Epithelial cell of esophagus (primary cell): ENCODE measurements around the gene ZNF407.
"Not testable (repeated sequence)": the region's sequence is repeated elsewhere in the genome, so short reads cannot be mapped to it uniquely, and the experiment has no call there.

Experiments
- DNase-seq: peaks from one replicate; pipeline ENCODE4 v3.0.0; 2010; ENCODE audit warnings: low read depth
- H3K4me3 ChIP-seq: 2 replicates; pipeline ENCODE4 v1.5.1; 2011; ENCODE audit warnings: mild to moderate bottlenecking, low read length, control low read depth
- TF ChIP-seq, protein P1 (sequence below): IDR thresholded peaks from 2 replicates; pipeline ENCODE4 v1.5.1; 2011; ENCODE audit warnings: low read depth, mild to moderate bottlenecking, low read length, control low read depth, inconsistent platforms; ENCODE audit not compliant: insufficient read depth; ENCODE audit errors: missing control alignments

Gene ZNF407

DNA sequence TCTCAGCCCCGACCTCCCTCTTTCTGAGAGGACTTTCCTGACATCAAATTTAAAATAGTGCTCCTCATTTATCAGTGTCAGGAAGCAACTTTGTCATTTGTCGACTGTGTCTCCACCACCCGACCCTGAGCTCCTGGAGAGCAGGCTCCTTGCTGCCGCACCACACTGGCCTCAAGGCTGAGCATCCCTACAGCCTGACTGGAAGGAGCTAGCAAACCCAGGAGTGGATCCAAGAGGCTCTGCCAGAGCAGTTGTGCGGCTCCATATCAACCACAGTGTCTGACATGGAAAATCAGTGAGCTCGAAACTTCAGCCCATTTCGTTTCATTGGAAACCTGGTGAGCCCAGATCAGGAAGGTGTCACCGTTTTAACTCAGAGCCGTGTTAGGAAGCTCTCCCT, 486.1 kb downstream of the ZNF407 start:
- TF ChIP-seq, protein P1, sequence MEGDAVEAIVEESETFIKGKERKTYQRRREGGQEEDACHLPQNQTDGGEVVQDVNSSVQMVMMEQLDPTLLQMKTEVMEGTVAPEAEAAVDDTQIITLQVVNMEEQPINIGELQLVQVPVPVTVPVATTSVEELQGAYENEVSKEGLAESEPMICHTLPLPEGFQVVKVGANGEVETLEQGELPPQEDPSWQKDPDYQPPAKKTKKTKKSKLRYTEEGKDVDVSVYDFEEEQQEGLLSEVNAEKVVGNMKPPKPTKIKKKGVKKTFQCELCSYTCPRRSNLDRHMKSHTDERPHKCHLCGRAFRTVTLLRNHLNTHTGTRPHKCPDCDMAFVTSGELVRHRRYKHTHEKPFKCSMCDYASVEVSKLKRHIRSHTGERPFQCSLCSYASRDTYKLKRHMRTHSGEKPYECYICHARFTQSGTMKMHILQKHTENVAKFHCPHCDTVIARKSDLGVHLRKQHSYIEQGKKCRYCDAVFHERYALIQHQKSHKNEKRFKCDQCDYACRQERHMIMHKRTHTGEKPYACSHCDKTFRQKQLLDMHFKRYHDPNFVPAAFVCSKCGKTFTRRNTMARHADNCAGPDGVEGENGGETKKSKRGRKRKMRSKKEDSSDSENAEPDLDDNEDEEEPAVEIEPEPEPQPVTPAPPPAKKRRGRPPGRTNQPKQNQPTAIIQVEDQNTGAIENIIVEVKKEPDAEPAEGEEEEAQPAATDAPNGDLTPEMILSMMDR: no peak
- no peak for DNase-seq
- H3K4me3 ChIP-seq: no peak overlapping the region

DNA sequence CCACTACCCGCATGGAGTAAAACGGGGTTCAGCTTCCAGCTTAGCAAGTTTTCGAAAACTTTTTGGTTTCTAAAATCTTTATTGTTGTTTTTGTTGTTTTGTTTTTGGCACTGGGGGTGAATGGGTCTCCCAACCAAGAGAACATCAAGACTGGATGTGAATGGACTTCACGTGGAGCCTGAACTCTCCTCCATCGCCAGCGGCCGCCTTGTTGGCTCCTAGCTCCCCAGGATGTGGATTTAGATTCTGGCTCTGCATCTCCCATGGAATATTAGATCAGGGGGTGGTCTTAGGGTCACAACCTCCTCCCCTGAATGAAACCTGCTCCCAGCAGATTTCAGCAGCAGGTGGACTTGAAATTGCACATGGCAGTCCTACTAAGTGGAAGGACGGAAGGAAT, 488.0 kb downstream of the ZNF407 start:
- DNase-seq, H3K4me3 ChIP-seq: not testable (repeated sequence)

DNA sequence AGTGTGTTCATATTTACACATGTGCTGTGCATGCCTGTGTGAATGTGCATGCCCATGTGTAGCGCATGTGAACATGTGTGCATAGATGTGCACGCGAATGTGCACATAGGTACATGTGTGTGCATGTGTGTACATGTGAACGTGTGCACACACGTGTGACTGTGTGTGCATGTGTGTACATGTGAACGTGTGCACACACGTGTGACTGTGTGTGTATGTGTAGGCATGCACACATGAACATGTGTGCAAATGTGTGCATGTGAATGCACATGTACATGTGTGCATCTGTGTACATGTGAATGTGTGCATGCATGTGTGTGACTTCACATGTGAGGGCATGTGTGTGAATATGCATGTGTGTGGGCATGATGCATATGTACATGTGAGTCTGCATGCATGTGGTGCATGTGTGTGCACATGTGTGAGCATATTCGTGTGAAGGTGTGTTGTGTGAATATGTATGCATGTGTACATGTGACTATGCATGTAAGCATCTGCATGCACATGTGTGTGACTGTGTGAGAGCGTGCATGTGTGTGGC, 488.9 kb downstream of the ZNF407 start:
- no peak for DNase-seq
- TF ChIP-seq, protein P1: no peak
- no peak overlapping the region for H3K4me3 ChIP-seq

DNA sequence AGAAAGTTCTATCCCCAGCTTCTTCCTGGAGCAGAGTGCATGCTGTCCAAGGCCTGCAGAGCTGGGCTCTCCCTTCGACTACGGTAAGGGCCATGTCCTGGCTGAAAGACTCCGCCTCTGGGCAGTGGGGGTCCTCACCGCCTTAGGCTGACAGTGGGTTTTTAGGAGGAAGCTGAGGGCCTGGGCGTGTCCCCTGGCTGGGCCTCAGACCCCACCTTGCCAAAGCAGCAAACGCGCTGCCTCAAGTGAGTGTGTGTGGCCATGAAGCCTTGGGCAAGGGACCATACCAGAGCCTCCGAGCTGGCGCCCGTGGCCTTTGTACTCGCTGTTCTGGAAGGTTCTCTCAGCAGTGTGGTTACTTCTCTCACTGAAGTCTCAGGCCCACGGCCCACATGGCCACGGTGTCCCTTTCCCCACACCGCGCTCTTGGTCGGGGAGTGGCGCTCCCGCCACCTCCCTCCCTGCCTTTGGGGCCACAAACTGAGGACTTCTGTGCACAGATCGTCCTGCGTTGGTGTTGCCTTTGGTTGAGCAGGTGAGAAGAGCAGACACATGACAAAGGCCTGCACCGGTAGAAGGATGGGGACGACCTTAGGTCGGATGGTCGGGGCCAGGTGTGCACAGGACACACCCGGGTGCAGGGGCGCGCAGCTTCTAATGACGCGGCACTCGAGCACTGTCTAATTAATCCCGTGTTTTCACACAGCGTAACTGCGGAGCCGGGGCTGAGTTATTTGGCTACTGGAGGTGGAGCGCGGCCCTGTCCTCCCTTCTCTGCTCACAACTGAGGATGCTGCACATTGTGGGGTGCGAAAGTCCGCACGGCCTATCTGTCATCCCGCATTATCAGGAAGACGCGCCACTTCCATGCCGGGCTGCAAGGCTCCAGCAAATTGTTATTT, 489.7 kb downstream of the ZNF407 start:
- TF ChIP-seq, protein P1: no peak
- no peak for DNase-seq
- H3K4me3 ChIP-seq: no peak overlapping the region

DNA sequence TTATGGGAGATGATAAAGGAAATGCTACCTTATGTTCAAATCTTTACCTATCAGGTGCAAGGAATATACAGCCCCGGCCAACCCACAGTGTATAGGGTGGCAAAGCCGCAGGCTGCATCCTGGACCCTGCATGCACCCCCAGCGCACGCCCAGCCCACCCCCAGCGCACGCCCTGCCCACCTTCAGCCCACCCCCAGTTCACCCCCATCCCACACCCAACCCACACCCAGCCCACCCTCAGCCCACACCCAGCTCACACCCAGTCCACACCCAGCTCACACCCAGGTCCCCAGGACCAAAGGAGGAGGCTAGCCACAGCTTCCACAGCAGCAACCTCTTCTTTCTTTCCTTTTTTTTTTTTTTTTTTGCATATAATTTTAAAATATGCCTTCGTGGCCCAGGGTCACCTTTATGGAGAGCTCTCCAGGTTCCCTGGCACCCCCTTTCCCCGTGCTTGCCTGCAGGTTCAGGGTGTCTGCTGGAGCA, 490.4 kb downstream of the ZNF407 start:
- no peak for DNase-seq
- H3K4me3 ChIP-seq: no peak overlapping the region
- TF ChIP-seq, protein P1: no peak

DNA sequence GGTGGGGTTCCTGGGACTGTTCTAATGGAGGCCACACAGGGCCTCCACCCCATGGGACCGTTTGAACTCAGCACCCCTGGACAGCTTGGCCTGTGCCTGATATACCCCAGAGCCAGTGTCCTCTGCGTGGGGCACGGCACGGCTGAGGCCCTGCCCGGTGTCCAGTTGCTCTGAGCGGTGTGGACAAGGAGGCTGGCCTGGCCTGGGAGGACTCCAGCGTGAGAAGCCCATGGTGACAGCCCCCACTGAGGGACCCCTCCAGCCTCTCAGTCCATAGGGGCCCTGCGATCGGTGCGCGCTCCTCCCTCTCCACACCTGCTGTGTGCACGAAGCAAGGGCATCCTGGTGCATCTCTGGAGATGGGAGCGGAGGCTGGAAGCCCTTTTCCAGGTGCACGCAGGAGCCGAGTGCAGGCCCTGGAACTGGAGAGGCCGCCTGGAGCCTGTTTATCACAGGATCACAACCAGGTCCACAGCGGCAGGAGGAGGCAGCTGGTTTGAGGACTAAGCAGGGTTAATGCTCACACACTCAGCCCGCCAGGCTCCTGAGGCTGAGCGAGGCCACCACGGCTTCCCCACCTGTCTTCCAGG, 491.0 kb downstream of the ZNF407 start:
- TF ChIP-seq, protein P1: no peak
- no peak for DNase-seq
- no peak overlapping the region for H3K4me3 ChIP-seq

DNA sequence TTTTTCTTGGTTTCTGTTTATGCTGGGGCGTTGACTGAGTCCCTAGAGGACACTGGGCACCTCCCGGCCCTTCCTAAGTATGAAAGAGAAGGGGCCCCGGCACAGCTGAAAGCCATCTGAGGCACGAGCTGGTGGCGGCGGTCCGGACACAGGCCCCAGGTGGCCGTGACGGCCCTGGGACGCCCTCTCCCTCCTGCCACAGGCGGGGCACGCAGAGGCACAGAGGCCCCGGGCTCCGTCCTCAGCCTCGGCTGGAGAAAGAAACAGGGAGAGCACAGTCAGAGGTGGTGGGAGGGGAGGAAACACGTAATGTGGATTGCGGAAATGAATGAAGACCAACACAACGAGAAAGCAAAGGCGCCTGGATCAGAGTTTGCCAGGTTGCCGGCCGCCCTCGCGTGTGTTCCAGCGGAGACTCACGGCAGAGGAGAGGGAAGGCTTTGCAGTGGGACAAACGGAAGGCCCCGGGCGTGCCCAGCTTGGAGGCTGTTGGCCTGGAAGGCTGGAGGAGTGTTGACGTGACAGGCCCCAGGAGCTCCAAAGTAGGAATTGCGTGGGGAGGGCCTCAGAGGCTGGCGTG, 492.2 kb downstream of the ZNF407 start:
- TF ChIP-seq, protein P1: no peak
- no peak for DNase-seq

More for the DNA sequence above, 492.2 kb downstream of the ZNF407 start:
- no peak overlapping the region for H3K4me3 ChIP-seq
